SK-N-DZ (cell line): ENCODE data around the gene RNF135.
"Not testable (repeated sequence)": the region's sequence is repeated elsewhere in the genome, so short reads cannot be mapped to it uniquely, and the experiment has no call there.

Experiments
- DNase-seq: peaks from one replicate; pipeline ENCODE4 v3.0.0-alpha.2; 2015; ENCODE audit warnings: low spot score

RNF135 gene

GRCh38 chr17:30954046-30954830 is 16.6 kb upstream of the RNF135 start:
- no peak for DNase-seq

- DNase-seq, result no peak
These were observed 14.0 kb upstream of the RNF135 start for GRCh38 chr17:30956764-30957374.

DNA sequence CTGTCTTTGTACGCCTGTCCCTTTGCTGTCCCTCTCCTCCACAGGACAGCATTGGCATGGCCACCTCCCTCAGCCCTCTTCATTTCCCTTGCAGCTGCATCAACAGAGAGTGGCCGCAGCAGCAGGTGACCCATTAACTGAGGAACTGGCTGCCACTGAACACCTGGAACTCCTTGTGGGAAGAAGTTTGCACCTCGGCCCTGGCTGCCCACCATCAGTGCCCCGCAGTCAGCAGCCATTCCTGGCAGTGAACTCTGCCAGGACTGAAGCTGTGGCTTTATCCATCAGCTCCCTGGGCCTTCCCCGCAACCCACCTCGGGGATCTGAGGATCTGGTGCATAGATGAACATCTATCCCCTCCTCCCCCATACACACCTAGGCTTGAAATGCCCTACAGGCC is 13.1 kb upstream of the RNF135 start:
- no peak for DNase-seq

GRCh38 chr17:30958187-30958586 is 12.7 kb upstream of the RNF135 start:
- no peak for DNase-seq

DNA sequence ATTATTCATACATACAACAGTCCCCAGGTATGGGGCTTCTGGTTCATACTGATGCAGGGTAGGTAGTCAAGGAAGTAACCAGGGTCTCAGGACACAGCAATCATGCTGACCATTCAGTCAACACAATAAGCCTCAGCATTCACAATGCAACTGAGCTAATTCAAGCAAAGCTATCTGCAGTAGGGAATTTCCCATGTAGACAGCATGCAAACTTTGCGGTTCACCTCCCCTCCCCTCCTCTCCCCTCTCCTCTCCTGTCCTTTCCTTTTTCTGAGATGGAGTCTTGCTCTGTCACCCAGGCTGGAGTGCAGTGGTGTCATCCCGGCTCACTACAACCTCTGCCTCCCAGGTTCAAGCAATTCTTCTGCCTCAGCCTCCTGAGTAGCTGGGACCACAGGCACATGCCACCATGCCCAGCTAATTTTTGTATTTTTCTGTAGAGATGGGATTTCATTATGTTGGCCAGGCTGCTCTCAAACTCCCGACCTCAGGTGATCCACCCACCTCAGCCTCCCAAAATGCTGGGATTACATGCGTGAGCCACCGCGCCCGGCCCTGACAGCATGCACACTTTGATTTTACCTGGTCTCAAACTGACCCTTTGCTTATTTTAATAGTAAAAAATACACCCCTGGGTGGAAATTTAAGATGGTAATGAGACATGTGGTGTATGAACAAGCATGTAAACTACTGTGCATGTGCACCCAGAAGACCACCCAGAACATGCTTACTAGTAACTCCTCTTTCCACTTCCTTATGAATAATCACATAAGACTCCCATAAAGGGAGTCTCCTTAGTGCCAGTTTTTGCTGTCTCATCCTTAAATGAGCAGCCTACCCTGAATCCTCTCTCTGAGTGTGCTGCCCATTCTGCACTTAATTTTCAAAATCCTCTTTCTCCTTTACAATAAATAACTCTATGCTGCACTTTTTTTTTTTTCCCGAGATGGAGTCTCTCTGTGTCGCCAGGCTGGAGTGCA is 9.3 kb upstream of the RNF135 start:
- DNase-seq, result no peak

GRCh38 chr17:30964312-30964711 is 6.5 kb upstream of the RNF135 start:
- DNase-seq, result not testable (repeated sequence)

- DNase-seq, result no peak
These were observed 6.0 kb upstream of the RNF135 start for GRCh38 chr17:30964876-30965275.

DNA sequence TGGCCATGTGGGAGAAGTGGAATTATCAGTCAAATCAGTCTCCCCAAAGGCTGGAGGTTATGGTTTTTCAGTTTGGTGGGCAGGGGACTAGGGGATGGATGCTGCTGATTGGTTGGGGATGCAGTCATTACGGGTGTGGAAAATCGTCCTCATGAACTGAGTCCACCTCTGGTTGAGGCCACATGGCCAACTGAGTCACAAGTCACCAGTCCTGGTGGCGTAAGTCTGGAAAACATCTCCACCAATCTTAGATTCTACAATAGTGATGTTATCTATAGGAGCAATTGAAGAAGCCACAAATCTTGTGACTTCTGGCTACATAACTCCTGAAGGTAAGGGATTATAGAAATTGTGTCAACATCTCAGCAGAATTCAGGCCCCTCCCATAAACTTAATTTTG is 5.2 kb upstream of the RNF135 start:
- DNase-seq, result no peak

- not testable (repeated sequence) for DNase-seq
These were observed 2.9 kb upstream of the RNF135 start for GRCh38 chr17:30967911-30968310.

DNA sequence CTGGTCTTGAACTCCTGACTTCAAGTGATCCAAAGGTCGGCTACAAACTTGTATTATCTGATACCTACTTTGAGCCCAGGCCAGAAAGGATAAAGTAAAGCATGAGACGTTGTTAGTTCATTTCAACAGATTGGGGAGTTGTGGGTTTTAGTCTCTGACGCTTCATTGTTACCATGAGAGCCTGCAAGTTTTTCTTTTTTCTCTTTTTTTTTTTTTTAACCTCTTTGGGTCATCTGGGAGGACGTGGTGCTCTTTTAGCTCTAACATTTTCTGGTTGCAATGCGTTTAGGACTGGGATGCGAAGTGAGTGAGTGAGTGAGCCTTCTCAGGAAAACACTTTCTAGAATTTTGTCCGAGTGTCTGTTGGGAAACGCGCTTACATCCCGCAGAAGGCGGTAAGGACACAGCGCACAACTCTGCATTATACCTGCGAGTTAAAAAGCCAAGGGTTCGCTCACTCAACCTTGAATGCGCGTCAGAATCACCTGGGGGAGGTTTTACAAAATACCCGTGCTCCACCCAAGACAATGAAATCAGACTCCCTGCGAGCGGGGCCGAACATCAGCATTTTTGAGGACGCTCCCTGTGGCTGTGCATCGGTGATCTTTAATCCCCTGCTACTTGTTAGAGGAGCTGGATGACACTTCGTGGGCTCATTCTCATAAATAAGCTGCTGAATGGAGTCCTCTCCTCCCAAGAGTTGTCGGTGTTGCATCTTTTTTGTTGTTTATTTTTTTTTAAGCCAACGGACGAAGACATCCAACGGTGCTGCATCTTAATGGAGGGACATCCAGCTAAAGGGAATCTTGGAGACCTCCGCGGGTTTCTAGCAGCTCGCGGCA is 629 bp upstream of the RNF135 start:
- no peak for DNase-seq

DNA sequence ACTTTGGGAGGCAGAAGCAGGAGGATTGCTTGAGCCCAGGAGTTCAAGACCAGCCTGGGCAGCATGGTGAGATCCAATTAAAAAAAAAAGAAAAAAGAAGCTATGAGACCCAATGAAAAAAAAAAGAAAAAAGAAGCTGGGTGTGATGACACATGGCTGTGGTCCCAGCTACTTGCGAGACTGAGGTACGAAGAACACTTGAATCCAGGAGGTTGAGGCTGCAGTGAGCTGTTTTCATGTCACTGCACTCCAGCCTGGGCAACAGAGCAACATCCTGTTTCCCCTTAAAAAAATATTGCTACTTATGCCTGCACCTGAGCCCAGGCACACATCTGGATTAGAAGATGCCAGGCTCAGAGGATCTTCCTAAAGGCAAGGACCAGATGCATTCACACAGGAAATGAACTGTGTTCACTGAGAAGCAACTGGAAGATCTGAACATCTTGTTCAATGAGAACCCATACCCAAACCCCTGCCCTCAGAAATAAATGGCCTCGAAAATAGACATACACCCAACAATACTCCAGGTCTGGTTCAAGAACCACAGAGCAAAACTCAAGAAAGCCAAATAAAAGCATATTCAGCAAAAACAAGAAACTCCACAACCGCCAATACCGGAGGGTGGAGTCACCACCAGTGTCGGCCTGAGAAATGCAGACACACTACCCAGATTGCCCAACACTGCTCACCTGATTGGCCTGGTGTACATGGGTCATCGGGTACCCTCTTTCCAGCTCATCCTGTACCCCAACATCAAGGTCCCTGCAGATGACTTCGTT is 4.4 kb downstream of the RNF135 start:
- DNase-seq, result no peak

DNA sequence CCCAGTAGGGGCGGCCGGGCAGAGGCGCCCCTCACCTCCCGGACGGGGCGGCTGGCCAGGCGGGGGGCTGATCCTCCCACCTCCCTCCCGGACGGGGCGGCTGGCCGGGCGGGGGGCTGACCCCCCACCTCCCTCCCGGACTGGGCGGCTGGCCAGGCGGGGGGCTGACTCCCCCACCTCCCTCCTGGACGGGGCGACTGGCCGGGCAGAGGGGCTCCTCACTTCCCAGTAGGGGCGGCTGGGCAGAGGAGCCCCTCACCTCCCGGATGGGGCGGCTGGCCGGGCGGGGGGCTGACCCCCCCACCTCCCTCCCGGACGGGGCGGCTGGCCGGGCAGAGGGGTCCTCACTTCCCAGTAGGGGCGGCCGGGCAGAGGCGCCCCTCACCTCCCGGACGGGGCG is 9.1 kb downstream of the RNF135 start:
- DNase-seq, result not testable (repeated sequence)

DNA sequence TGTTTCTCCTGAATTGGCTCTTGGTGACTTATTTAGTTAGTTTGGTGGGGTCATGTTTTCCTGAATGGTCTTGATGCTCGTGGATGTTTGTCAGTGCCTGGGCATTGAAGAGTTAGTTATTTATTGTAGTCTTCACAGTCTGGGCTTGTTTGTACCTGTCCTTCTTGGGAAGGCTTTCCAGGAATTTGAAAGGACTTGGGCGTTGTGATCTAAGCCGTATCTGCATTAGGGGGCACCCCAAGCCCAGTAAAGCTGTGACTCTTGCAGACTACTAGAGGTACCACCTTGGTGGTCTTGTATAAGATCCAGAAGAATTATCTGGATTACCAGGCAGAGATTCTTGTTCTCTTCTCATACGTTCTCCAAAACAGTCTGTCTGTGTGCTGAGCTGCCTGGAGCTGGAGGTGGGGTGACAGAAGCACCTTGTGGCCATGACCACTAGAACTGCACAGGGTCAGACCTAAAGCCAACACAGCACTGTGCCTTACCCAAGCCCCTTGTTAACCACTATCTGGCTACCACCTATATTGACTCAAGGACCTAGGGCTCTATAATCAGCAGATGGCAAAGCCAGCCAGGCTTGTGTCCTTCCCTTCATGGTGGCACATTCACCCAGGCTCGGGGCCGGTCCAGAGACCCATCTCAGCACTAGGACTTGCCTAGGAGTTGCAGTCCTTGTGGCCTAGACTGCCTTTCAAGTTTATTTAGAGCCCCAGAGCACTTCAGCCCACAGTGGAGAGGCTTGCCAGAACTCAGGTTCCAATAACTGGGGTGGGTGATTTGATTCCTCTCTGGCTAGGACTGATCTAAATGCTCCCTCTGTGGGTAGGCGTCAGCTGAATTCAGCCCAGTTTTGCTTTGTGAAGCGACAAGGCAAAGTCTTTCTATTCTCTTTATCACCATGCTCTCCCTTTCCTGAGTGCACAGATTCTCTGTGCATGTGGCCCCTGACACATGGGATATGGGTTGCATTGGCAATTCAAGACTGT is 11.0 kb downstream of the RNF135 start:
- no peak for DNase-seq

GRCh38 chr17:30982855-30983254 is 12.0 kb downstream of the RNF135 start:
- DNase-seq, result no peak

- DNase-seq, result no peak
These were observed 19.6 kb downstream of the RNF135 start for GRCh38 chr17:30990458-30990857.

DNA sequence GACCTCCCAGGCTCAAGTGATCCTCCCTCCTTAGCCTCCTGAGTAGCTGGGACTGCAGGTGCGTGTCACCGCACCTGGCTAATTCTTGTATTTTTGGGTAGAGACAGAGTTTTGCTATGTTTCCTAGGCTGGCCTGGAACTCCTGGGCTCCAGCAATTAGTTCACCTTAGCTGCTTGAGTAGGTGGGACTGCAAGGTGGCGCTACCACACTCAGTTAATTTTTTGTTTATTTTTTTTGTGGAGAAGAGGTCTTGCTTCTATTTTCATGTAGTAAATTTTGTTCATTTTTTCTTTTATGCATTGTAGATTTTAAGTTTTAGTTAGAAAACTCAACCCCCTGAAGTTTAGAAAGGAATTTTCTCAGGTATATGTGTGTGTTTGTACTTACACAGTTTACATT is 21.7 kb downstream of the RNF135 start:
- no peak for DNase-seq

DNA sequence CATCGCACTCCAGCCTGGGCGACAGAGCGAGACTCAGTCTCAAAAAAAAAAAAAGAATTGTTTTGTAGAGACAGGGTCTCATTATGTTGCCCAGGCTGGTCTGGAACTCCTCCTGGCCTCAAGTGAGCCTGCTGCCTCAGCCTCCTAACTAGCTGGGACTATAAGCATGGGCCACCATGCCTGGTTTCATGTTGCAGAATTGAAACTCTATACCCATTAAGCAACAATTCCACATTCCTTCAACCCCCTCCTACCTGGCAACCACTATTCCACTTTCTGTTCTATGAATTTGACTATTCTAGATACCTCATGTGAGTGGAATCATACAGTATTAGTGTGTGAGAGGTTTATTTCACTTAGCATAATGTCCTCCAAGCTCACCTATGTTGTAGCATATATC is 24.5 kb downstream of the RNF135 start:
- no peak for DNase-seq

DNA sequence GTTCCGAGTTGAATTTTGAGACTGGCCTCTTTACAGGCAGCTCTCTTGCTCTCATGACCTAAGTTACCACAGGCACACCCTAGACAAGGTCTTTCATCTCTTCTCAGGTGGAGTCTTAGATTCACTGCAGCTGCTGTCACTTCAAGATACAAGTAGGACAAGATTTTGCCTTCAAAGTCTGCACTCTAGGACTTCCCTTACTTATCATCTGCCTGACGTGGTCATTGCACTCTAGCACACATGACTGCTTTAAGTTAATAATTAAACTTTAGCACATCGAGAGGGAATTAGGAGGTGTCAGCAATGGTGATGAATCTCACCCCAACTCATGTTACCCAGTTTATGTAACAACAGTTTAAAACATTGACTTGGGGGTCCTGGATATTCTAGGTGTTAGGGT is 25.6 kb downstream of the RNF135 start:
- no peak for DNase-seq

GRCh38 chr17:30997270-30997669 is 26.4 kb downstream of the RNF135 start:
- no peak for DNase-seq
